SW480 (cell line): ENCODE measurements around the gene KIAA1210.
"Not testable (repeated sequence)": the region's sequence is repeated elsewhere in the genome, so short reads cannot be mapped to it uniquely, and the experiment has no call there.

Source experiments
- DNase-seq: peaks from one replicate; pipeline ENCODE4 v3.0.0-alpha.2; 2016; ENCODE audit warnings: low spot score

The KIAA1210 gene

GRCh38 chrX:119036107-119037029, 91.2 kb downstream of the KIAA1210 start:
- DNase-seq: no peak

- no peak for DNase-seq
Measured at GRCh38 chrX:119030990-119031389, 96.6 kb downstream of the KIAA1210 start.

- DNase-seq: not testable (repeated sequence)
Measured at GRCh38 chrX:119029656-119030055, 98.0 kb downstream of the KIAA1210 start.

- no peak for DNase-seq
Measured at GRCh38 chrX:119028733-119029330, 98.8 kb downstream of the KIAA1210 start.
